Heart left ventricle (tissue), 16 donors: Measurements from ENCODE around the gene HHIPL1. TPM values are rescaled to one million over a fixed set of nuclear protein-coding genes. Genes with fewer than 3 reads are reported as not detected.

Experiments
- ATAC-seq, 4 donors: fragments of 200-7000 bp; cut with Tn5 transposase; one replicate each; pipeline ENCODE4 v1.9.1; 2020 to 2022; ENCODE audit warnings: moderate library complexity in 4 of 4, mild to moderate bottlenecking in 3 of 4, moderate number of reproducible peaks in 1 of 4
- DNase-seq, 5 donors: peaks; one replicate each; pipeline ENCODE4 v3.0.0-alpha.2; 2020
- H3K27ac ChIP-seq, 12 donors: fragments of 200-600 bp; sonication (generic) in 4 of 12; one replicate each; pipeline versions ENCODE4 v1.5.0 to v1.8.0; 2016 to 2022; ENCODE audit warnings: mild to moderate bottlenecking in 2 of 12
- H3K27me3 ChIP-seq, 9 donors: fragments of 200-600 bp; sonication (generic) in 2 of 9; one replicate each; pipeline versions ENCODE4 v1.5.1 to v1.8.0; 2016 to 2022; ENCODE audit warnings: mild to moderate bottlenecking in 3 of 9
- H3K36me3 ChIP-seq, 9 donors: fragments of 200-600 bp; sonication (generic) in 2 of 9; one replicate each; pipeline versions ENCODE4 v1.5.0 to v1.8.0; 2018 to 2022; ENCODE audit warnings: mild to moderate bottlenecking in 2 of 9
- H3K4me1 ChIP-seq, 12 donors: fragments of 200-600 bp; sonication (generic) in 4 of 12; one replicate each; pipeline versions ENCODE4 v1.5.0 to v1.8.0; 2016 to 2022; ENCODE audit warnings: mild to moderate bottlenecking in 3 of 12
- H3K4me3 ChIP-seq, 12 donors: fragments of 200-600 bp; sonication (generic) in 4 of 12; one replicate each; pipeline versions ENCODE4 v1.5.0 to v1.8.0; 2017 to 2022; ENCODE audit warnings: mild to moderate bottlenecking in 9 of 12, moderate library complexity in 4 of 12
- H3K9me3 ChIP-seq, 12 donors: fragments of 200-600 bp; sonication (generic) in 4 of 12; one replicate each; pipeline versions ENCODE4 v1.5.0 to v1.8.0; 2016 to 2022; ENCODE audit warnings: mild to moderate bottlenecking in 1 of 12
- POLR2A ChIP-seq, 2 donors: fragments of 450-650 bp; IDR thresholded peaks; one replicate each; pipeline ENCODE4 v1.6.1; 2017; ENCODE audit warnings: antibody characterized with exemption in 2 of 2, mild to moderate bottlenecking in 2 of 2, moderate library complexity in 2 of 2
- WGBS, 4 donors: extraction: QIAGEN DNeasy Blood & Tissue Kit in 2 of 4; methylation state at CpG; one replicate each; pipeline versions ENCODE4 v1.1.5 to v1.1.7; 2013 to 2018; 5-methylcytosine and 5-hydroxymethylcytosine counted together
- intact Hi-C, 10 donors: fragments of 100-400 bp; cut with DNase I; formaldehyde crosslinking; loops; one replicate each; pipeline versions ENCODE4 v1.11.1 to v1.14.2; 2022
- polyA plus RNA-seq, 2 donors: library from polyadenylated mRNA; stranded (reverse); fragments of 200-250 nt; gene quantifications; one replicate each; pipeline ENCODE4 v1.2.3, GENCODE V29; 2013
- total RNA-seq, 9 donors: library from RNA; depleted of rRNA in 2 of 9; stranded (reverse); fragments of >200 nt in 2 of 9; fragmentation: NEBNext Ultra II Directional in 3 of 9; extraction: Animal tissue kit (Norgen Biotek cat#: 25700) in 3 of 9; gene quantifications; one replicate each; pipeline versions ENCODE4 v1.1.0 to v1.2.4, GENCODE V29; 2016 to 2023
- TF ChIP-seq, protein P1 (sequence below), 12 donors: fragments of 200-600 bp; sonication (generic) in 4 of 12; IDR thresholded peaks; one replicate each; pipeline versions ENCODE4 v1.5.0 to v1.8.0; 2018 to 2022; ENCODE audit warnings: antibody characterized with exemption in 12 of 12, mild to moderate bottlenecking in 5 of 12
- donor health status: ischemic (EF 13 %, LVEDD 7.1; RV severe dilation, severe dysfunction).
- donor health status: healthy with polysubstance abuse.
- donor health status: DM: no; HTN: yes; CAD: no.
- donor health status: DM: no; HTN: no; CAD: no.
- donor health status: ischemic (EF 25% LVEDD 6.9; RV normal size, moderate dysfunction).
- donor health status: ischemic (EF 25% LVEDD 5.7; RV mildly dilated, moderate dysfunction).
- donor health status: healthy.
- donor health status: DM: yes; HTN: yes; CAD: no.
- donor health status: ischemic (EF 35%, LVEDD 5.7; RV mildly dilated, moderate dysfunction).
- donor health status: nonischemic (EF 11% LVEDD 7.7; RV severe dilation, severe dysfunction).
- donor health status: DM: yes; HTN: yes; CAD: no.
- donor health status: PGD.
- donor health status: ischemic (EF 29% LVEDD 5.4; RV normal size, mild dysfunction).
- donor health status: nonischemic (EF 23%, LVEDD 6.1; RV moderate dilation, normal function).

Gene HHIPL1
- total and polyA plus RNA-seq, 11 donors: 0.34 to 3.1 (median 1.1) TPM

DNA sequence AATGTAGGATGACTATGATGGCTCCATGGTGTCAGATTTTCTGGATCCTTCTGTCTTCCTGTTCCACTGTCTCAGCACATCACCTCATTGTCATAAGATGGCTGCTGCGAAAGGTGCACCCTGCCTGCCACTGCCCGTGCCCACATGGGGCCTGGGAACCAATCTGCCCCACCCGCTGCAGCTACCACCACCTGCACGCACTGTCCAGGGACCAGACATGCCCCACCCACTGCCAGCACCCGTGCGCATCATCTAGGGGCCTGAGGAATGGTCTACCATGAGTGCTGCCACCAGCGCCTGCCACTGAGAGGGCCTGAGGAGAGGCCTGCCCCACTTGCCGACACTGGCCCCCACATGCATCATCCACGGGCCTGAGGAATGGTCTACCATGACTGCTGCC, 63.0 kb downstream of the HHIPL1 start:
- WGBS, 4 donors: 94 to 98% (median 97%) methylated on average over 6 to 9 of the region's 9 CpGs
- no peaks in the 10 kb centered on the region for H3K27me3 ChIP-seq
- no peak for DNase-seq

DNA sequence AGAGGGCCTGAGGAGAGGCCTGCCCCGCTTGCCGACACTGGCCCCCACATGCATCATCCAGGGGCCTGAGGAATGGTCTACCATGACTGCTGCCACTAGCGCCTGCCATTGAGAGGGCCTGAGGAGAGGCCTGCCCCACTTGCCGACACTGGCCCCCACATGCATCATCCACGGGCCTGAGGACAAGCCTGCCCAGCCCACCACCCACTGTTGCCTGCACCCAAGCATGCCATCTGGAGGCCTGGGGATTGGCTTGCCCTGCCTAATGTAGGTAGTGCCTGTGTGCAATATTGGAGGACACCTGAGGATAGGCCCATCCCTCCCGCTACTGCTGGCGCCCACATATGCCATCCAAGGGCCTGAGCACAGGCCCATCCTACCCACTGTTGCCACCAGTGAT, 63.5 kb downstream of the HHIPL1 start:
- intact Hi-C loops: no loop called here
- Histone ChIP-seq H3K4me1 (no peaks in the 10 kb centered on the region), H3K27ac (no peak overlapping the region), H3K9me3 (peaks cover 0 to 22% (median 4%) of the 10 kb centered on the region in 12 donors), H3K4me3 (no peak overlapping the region), H3K27me3 (no peaks in the 10 kb centered on the region), H3K36me3 (no peaks in the 10 kb centered on the region)
- no peak for DNase-seq
- no peak for TF ChIP-seq POLR2A (IDR thresholded peaks at IDR 0.05)
- TF ChIP-seq, protein P1, sequence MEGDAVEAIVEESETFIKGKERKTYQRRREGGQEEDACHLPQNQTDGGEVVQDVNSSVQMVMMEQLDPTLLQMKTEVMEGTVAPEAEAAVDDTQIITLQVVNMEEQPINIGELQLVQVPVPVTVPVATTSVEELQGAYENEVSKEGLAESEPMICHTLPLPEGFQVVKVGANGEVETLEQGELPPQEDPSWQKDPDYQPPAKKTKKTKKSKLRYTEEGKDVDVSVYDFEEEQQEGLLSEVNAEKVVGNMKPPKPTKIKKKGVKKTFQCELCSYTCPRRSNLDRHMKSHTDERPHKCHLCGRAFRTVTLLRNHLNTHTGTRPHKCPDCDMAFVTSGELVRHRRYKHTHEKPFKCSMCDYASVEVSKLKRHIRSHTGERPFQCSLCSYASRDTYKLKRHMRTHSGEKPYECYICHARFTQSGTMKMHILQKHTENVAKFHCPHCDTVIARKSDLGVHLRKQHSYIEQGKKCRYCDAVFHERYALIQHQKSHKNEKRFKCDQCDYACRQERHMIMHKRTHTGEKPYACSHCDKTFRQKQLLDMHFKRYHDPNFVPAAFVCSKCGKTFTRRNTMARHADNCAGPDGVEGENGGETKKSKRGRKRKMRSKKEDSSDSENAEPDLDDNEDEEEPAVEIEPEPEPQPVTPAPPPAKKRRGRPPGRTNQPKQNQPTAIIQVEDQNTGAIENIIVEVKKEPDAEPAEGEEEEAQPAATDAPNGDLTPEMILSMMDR (IDR thresholded peaks at IDR 0.05): no peak
- no peak for ATAC-seq
- 72 to 95% (median 83%) methylated on average over 5 to 7 of the region's 7 CpGs for WGBS, 4 donors

More for the DNA sequence above, 63.0 kb downstream of the HHIPL1 start:
- Histone ChIP-seq H3K9me3 (peaks cover 0 to 26% (median 8%) of the 10 kb centered on the region in 12 donors), H3K27ac (no peak overlapping the region), H3K4me1 (no peaks in the 10 kb centered on the region), H3K4me3 (no peak overlapping the region), H3K36me3 (no peaks in the 10 kb centered on the region)
- TF ChIP-seq, protein P1 (IDR thresholded peaks at IDR 0.05): no peak
- TF ChIP-seq POLR2A (IDR thresholded peaks at IDR 0.05): no peak
- intact Hi-C loops: no loop called here
- no peak for ATAC-seq

- Histone ChIP-seq H3K27ac (no peak overlapping the region), H3K9me3 (peaks cover 0 to 12% (median 0%) of the 10 kb centered on the region in 12 donors), H3K4me1 (no peaks in the 10 kb centered on the region), H3K36me3 (no peaks in the 10 kb centered on the region), H3K4me3 (no peak overlapping the region), H3K27me3 (no peaks in the 10 kb centered on the region)
- TF ChIP-seq, protein P1 (IDR thresholded peaks at IDR 0.05): no peak
- TF ChIP-seq POLR2A (IDR thresholded peaks at IDR 0.05): no peak
- no peak for DNase-seq
- intact Hi-C loops: no loop called here
- 90 to 95% (median 91%) methylated on average over 3 of the region's 3 CpGs for WGBS, 4 donors
- ATAC-seq: no peak
These were observed 69.0 kb downstream of the HHIPL1 start for GRCh38 chr14:99713972-99714371.

GRCh38 chr14:99715266-99716000, 70.5 kb downstream of the HHIPL1 start:
- peaks cover 0 to 12% (median 0%) of the 10 kb centered on the region in 12 donors for H3K9me3 ChIP-seq
- H3K36me3 ChIP-seq: no peaks in the 10 kb centered on the region
- no peaks in the 10 kb centered on the region for H3K27me3 ChIP-seq
- 66 to 77% (median 71%) methylated on average over 24 of the region's 24 CpGs for WGBS, 4 donors
- H3K4me3 ChIP-seq: no peak overlapping the region
- intact Hi-C loops: no loop called here
- H3K27ac ChIP-seq: no peak overlapping the region
- no peaks in the 10 kb centered on the region for H3K4me1 ChIP-seq
- TF ChIP-seq POLR2A (IDR thresholded peaks at IDR 0.05): no peak
- TF ChIP-seq, protein P1 (IDR thresholded peaks at IDR 0.05): no peak
- DNase-seq: peak in 1 of 5 donors; percentile 60
- no peak for ATAC-seq
